ENCODE measurements around the gene TRUB1.
"Not testable (repeated sequence)": the region's sequence is repeated elsewhere in the genome, so short reads cannot be mapped to it uniquely, and the experiment has no call there.

Gene TRUB1

DNA sequence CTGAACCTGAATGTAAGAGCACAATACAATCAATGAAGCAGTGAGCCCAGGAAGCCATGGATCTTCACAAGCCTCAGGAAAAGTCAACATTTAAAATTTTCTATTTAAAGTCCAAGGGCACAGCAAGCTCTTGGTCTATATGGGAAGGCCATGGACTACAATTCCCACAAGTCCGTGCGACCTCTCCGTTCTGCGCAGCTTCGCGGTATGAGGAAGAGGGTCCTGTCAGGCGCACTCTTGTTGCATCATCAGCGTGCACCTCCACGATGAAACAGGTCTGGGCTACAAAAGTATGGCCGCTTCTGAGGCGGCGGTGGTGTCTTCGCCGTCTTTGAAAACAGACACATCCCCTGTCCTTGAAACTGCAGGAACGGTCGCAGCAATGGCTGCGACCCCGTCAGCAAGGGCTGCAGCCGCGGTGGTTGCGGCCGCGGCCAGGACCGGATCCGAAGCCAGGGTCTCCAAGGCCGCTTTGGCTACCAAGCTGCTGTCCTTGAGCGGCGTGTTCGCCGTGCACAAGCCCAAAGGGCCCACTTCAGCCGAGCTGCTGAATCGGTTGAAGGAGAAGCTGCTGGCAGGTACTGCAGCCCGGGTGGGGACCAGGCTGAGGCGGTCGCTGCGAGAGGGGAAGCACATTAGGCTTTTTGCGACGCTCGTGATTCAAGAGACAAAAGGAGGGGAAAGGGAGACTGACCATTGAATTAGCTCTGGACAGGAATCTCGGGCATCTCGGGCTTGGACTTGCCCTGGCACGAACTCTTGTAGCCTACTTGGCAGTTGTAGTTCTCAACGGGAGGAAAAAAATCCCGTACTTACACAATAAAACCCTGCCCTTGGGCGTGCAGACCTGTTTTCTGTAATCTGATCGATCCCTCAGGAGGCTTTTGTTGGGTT, at the start of gene TRUB1:
Gene TRUB1, plus strand, starts transcription at position 234 of the 894 bp plus-strand sequence. Its CDS starts 59 bp downstream, at position 293.
- peak; percentile 93 for DNase-seq

DNA sequence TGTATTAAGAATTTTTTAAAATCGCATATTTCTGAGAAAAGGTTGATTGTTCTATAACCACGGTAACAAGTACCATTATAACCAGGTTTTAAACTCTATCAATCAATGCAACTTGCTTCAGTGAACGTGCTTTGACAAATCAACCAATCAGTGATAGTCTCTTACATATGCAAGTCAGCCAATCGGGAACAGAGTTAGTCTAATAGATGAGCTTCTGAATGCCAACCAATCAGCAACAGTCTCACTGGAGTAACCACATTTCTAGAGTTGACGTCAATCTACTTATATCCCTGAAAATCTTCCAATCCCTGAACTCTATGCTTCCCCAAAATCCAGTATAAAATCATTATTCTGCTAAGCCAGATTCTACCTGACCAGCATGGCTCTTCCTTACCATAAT, 44.7 kb upstream of the TRUB1 start:
- DNase-seq, result no peak

DNA sequence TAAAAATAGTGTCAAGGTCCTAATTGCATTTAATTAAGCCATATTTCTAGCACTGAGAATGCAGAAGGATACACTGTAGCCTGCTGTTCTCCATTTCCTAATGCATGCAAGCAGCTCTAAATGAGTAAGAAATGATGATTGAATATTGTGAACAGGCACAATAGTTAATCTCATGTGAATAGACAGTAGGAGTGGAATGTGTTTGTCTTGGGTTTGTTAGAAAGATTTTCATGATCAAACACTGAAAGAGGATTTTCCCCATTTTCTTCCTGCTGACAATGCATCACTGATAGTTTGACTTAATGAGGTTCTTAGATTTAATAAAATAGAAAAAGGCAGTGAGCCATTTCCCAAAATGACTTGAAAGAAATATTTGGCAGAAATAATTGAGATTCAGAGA, 43.1 kb upstream of the TRUB1 start:
- no peak for DNase-seq

DNA sequence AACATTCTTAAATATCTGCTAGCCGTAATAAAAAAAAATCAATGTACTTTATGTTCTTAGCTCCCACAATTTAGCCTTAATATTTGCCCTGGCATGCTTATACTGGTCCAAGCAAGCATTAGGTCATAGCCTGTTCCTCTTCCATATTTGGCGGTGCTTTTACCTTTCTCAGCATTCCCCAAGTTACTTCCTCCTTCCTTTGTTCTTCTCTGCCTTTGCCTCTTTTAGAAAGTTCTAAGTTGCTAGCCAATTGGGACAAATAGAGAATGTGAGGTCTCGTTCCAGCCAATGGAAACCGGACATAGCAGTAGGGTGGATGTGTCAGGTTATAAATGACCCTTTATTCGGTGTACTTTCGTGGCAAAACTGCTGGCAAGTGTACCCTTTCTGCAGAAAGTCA, 41.0 kb upstream of the TRUB1 start:
- DNase-seq, result not testable (repeated sequence)

DNA sequence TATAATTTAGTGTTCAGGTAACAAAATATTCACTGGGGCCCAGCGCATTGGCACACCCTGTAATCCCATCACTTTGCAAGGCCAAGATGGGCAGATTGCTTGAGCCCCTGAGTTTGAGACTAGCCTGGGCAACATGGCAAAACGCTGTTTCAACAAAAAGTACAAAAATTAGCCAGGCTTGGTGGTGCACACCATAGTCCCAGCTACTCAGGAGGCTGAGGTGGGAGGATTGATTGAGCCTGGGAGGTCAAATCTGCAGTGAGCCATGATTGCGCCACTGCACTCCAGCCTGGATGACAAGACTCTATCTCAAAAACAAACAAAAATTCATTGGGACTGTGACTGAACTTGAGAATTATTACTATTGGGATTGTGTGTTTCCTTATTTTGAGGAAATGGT, 40.4 kb upstream of the TRUB1 start:
- DNase-seq, result no peak

DNA sequence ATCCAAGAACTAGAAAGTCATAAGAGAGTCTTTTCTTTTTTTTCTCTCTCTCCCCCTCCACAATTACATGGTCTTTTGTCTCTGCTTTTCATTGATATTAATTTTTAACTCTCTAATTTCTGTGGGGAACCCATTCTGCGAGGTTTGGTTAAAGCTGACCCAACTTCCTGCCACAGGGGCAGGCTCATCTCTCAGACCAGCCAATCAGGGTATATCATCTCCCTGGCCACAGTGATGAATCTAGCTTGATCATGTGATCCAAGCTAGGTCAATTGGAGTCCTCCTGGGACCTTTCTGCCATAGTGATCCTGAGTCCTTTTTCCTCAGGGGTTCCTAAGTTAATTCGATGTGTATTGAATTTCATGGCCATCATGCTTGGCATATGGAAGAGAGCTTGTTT, 38.0 kb upstream of the TRUB1 start:
- no peak for DNase-seq

DNA sequence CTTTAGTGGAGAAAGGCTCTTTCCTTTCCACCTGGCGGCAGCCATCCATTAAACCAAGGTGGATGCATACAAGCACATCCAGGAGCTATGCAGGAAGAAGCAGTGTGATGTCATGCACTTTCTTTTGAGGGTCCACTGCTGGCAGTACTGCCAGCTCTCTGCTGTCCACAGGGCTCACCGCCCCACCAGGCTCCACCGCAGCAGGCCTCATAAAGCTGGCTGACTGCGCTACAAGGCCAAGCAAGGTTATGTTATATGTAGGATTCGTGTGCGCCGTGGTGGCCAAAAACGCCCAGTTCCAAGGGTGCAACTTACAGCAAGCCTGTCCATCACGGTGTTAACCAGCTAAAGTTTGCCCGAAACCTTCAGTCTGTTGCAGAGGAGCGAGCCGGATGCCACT, 37.3 kb upstream of the TRUB1 start:
- DNase-seq, result no peak

DNA sequence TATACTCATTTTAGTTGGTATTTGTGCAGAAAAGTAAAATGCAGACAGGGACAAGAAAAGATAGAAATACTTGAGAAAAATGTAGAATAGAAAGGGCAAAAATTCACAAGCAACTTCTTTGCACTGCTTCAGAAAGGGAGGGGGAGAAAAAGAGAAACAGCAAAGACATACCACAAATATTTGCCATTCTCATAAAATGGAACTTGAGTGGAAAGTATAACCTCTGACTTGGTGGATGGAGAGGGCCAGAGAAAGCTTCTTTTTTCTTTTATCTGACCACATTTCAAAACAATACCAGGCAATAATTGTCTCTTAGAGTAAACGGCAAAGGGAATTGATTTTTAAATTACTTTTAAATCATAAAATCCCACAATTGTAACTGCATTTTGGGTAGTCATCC, 35.8 kb upstream of the TRUB1 start:
- no peak for DNase-seq

DNA sequence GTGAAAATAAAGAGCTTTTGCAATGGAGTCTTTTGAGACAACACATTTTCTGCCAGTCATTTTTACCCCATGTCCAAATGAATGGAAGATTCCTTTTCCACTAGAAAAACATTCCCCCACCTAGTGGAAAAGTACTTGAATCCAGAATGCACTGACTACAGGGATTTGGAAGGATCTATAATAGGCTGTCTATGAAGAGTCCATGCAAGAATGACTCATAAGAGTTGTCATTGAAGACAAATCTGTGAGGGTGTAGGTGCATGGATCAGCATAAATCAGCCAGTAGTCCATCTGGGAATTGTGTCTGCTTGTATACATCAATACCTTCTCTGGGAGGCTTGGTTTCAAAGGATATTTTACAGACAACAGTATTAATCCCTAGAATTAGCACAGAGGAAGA, 32.5 kb upstream of the TRUB1 start:
- DNase-seq, result no peak

DNA sequence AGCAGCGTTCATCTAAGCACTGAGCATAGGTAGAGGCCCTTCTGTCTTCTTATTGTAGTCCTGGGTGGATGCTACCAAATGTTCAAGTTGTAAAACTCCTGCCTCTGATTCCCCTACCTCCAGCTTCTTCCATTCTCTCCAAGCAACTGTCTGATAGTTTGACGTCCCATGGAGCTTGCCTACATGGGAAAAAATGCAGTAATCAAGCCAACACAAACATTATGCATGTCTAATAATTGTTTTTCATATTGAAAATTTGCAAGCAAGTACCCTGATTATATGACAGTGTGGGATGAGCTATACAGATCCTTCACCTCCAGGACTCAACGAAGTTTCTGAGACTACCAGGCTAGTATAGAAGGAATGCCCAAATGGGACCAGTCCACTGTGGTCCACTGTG, 31.0 kb upstream of the TRUB1 start:
- no peak for DNase-seq

DNA sequence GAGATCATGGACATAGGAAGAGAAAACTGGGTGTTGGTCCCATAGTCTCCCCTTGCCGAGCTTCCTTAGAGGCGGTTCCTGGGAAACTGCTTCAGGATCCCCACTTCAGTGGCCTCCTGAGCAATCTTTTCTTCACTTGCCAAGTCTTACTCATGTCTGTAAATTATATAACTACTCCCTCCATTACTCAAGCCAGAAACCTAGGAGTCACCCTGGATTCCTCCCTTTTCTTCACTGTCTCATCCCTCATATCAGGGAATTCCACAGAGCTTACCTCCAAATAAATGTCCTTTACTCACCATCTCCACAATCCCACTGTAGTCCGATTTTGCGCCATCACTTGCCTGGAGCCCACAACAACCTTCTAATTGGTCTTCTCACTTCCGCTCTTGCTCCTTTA, 29.1 kb upstream of the TRUB1 start:
- DNase-seq, result no peak

DNA sequence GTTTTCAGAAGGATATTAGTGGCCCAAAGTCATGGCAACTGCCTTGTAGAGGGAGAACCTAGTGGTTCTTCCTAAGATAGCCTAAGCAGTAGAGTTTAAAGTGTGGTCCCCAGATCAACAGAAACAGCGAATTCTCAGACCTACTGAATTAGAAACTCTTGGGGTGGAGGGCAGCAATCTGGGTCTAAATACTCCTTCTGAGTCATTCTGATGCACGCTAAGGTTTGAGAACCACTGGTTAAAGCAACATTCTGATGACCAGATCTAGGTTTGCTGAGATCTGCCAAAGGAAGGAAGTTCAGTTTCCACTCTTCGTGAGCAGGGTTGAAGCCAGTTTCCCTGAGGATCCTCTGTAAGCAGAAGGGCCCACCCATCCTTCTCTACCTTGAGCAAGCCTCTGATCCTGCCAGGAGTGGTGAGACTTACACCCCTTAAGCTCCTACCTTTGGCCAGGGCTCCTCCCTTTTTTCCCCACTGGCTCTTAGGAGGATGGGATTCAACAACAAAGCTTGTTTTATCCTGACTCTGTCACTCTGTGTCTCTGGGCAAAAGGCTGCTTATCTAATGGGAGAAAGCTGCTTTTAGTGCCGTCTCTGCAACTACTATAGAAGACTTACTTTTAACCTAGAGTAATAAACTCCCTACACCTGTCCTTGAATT, 26.8 kb upstream of the TRUB1 start:
- DNase-seq, result no peak

DNA sequence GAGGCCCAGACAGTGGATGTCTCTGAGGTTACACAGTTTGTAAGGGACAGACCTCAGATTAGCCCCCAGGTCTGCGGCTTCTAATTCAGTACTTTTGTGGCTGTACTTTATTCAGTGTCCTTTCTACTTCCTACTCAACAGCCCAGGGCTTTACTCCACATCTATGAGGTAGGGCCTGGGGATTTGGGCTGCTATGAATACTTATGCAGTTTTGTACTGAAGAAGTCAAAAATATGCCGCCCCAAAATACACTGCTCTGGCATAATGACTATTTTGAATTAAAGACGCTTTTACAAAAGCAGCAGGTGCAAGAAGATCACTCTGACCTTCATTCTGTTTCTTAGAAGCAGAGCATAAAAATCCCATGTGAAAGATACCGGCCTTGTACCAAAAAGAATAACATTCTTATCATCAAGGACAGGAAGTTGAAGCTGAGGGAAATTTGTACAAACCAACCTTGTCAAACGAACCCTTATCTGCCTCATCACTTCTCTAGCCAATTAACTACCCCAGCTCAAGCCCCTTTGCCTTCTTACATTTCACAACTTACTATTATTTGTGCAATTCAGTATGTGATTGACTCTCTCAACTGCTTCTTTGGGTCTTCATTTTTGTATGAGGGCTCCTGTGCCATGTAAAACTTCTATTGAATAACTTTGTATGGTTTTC, 26.1 kb upstream of the TRUB1 start:
- DNase-seq, result no peak

DNA sequence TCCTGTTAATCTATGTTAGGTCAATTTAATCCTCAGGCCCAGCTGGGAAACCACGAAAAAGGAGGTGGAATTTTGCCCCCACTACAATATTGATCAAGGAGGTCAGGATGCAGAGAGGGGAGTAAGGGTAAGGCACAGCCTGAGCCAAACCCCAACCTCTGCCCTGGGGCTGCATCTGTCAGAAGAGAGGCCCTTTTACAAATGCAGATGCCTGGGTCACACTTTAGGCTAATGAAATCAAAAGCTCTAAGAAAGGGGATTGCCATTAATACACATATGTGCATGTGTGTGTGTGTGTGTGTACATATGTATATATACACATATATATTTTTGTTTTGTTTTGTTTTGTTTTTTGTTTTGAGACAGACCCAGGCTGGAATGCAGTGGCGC, 25.5 kb upstream of the TRUB1 start:
- DNase-seq, result no peak

DNA sequence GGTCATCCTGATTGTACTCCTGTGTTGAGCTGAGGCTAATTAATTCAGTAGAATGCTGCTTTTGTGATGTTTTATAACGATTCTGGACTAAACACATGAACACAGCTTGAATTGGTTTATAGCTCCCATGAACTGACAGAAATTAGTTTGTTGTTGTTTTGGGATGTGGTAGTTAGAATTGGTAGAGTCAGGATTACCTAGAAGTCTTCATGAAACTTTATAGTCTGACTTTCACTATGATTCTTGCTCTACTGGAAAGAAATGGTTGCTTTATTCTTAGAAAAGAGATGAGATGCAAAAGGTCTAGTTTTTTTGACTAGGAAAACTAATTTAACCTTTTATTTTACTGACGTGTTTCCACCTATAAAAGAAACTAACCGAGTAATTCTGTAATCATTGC, 23.4 kb upstream of the TRUB1 start:
- DNase-seq, result no peak

DNA sequence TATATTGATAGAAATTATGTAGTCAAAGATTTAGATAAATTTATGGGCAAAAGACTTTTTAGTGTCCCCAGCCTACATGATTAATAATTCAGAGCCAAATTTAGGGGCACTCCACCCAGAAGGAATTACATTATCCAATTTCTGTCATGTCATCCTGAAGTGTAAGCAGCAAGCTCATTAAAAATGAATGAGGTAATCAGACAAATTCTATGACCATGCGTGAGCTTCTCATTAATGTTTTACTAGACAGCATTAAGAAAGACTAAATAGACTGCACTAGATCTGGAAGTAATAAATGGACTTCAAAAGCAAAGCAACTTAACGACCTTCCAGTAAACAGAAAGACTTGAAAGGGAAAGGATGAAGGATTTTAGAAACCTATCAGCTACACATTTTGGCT, 22.7 kb upstream of the TRUB1 start:
- DNase-seq, result no peak

DNA sequence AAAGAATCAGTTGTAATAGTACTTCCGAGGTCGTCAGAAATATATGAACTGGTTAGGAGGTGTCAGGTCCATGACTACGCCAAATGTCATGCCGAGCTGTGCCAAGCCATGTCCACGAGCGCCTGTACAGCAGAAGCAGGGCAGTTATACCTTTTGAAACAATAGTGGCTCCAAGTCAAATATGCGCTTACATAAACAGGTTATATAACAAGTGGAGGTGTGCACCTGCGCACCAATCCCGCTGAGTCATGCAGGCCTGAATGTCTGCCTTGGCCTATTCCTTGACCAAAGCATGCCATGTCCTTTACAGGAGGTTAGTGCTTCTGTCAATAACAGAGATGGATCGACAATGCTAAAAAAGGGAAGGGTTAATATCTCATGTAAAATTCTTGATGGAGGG, 21.3 kb upstream of the TRUB1 start:
- DNase-seq, result no peak

DNA sequence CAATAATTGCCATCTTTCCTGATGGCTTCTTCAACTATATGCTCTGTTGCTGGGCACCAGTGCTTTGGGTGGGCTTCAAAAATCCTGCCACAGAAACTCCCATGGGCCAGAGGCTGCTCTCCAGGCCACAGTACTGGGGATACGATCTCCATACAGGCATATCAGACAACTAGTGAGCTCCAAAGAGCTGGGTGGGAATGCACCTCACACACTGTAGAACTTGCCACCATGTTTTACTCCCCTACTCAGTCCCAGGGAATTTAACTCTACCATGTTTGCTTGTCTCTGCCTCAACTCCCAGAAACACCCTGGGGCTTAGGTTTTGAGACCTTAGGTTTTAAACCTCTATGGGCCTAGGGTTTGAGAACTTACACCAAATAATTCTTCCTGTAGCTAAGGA, 20.5 kb upstream of the TRUB1 start:
- no peak for DNase-seq

DNA sequence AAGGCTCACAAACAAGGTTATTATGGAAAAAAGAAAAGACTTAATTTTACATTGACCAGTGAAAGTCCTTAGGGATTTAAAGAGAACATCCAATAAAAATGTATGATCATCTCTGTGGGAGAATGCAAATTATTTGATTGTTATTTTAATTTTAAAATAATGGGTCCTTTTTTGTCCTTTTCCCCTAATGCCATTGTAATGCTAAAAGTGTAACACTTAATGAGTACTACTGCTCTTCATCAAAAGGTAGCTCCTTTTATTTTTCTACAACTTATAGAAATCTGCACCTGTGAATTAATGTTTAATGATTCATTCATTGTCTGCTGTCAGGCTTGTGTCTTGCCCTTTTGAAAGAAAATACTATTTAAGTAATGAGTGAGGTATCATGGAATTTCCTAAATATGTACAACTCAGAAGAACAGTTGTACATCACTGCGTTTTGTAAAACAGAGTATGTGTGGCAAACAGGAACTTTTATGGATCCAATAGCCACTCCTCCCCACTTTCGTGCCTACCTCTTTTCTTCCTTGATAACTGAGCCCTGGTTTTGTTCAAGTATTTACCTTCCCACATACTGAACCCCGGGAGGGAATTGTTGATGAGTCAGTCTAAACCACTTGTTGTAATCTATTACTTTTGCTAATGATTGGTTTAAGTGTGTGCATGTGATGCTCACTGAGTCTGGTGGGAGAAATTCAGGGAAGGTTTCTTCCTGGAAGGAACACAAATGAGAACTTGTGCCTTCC, 19.9 kb upstream of the TRUB1 start:
- no peak for DNase-seq

DNA sequence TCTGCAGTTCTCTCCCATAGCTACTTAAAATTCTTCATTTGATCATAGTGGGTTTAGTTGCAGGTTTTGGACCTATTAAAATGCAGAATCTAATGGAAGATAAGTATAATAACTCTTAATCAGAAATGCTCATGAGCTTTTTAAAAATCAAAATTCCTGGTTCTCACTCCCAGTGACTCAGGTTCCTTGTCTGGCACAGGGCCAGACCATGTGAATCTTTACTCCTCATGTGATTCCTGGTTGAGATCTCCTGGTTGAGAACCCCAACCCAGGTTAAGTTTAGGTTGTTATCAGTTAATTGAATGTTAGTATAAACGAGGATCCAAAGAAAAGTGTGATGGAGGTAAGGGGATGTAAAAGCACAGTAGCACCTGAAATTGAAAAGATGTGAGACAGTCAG, 17.5 kb upstream of the TRUB1 start:
- no peak for DNase-seq

DNA sequence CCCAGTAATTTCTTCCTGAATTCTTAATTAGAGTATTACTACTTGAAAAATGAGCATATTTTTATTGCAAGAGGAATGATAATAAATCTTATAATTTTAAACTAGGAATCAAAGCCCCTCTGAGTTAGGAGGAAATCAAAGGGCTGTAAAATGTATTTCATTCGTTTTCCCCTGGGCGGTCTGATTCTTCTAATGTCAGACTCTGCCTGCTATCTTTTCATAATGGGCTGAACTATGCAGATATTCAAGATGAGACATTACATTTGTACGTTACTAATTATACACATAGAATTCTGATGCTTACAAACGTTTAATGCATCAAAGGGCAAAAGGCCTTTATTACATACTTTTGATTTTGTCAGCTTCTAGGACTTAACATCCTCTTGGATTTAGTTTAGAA, 16.0 kb upstream of the TRUB1 start:
- no peak for DNase-seq

DNA sequence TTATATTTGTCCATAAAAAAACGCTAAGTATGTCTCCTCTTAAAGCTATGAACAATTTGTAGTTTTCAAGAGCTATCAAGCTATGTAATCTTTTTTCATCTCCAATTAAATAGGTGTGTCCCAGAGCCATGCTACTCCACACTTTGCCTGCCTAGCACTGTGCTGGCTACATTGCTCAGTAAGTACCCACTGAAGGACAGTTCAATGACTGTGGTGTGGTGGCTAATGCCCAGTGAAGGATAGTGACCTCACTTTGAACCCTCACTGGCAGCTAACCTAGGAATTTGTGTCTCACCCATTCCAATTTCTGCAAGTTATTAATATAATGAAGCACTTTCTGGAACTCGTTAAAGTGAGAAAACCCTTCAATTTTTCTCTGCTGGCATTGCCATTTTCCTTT, 14.4 kb upstream of the TRUB1 start:
- no peak for DNase-seq
